ENCODE results near the gene C2CD5.

The C2CD5 gene

DNA sequence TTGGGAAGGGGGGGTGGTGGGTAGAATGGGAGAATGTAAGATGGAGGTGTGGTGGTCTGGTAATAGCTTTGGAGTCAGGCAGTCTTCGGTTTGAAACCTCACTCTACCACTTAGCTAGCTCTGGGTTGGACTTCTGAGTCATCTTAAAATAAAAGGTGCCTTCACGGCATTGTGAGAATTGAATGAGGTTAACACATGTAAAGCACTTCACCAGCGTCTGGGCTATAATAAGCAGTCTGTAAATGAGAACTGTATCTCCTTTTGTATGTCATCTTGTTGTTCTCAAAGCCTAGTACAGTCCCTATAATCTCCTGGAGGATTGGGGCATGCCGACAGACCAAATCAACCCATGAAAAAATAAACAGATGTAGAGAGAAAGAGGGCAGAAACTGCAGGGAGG lies 11.2 kb downstream of the C2CD5 start:
- TF ChIP-seq, protein P1, sequence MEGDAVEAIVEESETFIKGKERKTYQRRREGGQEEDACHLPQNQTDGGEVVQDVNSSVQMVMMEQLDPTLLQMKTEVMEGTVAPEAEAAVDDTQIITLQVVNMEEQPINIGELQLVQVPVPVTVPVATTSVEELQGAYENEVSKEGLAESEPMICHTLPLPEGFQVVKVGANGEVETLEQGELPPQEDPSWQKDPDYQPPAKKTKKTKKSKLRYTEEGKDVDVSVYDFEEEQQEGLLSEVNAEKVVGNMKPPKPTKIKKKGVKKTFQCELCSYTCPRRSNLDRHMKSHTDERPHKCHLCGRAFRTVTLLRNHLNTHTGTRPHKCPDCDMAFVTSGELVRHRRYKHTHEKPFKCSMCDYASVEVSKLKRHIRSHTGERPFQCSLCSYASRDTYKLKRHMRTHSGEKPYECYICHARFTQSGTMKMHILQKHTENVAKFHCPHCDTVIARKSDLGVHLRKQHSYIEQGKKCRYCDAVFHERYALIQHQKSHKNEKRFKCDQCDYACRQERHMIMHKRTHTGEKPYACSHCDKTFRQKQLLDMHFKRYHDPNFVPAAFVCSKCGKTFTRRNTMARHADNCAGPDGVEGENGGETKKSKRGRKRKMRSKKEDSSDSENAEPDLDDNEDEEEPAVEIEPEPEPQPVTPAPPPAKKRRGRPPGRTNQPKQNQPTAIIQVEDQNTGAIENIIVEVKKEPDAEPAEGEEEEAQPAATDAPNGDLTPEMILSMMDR (IDR thresholded peaks at IDR 0.05) = no peak

DNA sequence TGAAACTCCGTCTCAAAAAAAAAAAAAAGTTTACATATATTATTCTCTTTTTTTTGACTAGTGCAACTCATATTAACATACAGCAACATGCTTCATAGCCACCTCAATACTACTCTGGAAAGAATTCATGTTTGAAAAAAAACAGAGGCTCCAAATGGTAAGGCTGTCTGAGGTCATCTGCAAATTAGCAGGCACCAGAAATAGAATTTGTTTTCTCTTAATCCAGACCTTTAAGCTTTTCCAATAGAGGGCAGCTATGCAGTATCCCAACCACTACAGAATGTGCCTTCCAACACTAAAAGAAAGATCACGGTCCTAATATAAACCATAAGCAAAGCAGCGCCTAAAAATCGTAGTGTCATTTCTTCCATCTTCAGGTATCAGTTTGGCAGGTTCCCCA lies 12.0 kb downstream of the C2CD5 start:
- TF ChIP-seq, protein P1 (IDR thresholded peaks at IDR 0.05) = no peak

DNA sequence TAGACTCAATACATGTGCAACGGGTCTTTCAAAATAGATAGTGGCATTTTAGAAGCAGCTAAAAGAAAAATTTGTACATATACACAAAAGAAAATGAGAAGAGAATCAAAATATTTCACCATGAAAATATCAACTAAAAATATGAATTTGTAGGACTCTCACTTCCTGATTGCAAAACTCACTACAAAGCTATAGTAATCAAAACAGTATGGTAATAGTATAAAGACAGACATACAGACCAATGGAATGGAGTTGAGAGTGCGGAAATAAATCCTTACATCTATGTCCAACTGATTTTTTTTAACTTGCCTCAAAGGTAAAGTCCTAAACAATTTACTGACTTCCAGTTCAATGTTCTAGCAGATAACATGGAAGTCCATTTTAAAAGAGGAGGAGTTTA lies 13.1 kb downstream of the C2CD5 start:
- TF ChIP-seq, protein P1 (IDR thresholded peaks at IDR 0.05) = no peak

DNA sequence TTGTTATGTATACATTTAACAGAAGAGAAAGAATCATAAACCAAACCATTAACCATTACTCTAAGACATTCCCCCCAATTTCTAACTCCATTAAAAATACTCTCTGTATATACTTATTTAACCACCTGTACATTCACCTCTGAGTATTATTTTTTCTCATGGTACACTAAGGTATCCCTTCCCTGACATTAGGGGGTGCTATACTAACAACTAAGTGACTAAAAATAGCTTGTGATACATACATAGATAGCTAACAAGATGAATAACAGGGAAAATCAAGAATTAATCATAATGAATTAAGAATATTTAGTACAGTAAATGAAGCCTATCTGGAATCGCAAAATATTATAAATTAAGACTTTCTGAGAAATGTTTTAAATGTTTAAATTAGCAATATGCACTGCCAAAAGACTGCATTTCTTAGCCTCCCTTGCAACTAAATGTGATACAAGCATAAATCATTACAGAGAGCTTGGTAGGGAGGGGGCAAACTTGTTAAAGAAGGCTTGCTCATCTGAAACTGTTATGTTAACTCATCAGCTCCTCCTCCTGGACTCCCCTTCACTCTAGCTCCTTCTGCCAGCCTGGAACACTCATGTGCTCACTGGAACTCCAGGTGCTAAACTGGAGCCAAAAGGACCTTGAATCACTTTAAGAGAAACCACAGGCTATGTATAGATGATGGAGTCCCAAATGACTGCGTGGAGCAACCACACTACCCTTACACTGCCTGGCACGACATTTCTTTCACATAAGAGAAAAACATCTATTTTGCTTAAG lies 14.9 kb downstream of the C2CD5 start:
- TF ChIP-seq, protein P1 (IDR thresholded peaks at IDR 0.05) = peak; percentile 65

DNA sequence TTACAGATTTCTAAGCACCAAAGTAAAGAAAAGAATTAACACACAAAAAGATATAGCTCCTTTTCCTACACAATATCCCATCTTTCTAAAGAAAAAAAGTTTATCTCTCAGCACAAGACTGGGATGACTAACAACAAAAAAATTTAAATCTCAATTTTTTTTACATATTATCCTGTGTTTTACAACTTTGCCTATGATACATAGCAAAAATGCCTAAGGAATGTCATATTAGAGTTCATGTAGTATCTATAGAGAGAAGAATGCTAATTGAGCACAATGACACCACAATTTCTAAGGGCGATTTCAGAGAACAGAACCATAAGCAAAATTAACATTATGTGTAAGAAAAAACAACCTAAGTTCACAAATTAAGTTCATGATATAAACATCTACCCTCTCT lies 16.3 kb downstream of the C2CD5 start:
- TF ChIP-seq, protein P1 (IDR thresholded peaks at IDR 0.05) = no peak

DNA sequence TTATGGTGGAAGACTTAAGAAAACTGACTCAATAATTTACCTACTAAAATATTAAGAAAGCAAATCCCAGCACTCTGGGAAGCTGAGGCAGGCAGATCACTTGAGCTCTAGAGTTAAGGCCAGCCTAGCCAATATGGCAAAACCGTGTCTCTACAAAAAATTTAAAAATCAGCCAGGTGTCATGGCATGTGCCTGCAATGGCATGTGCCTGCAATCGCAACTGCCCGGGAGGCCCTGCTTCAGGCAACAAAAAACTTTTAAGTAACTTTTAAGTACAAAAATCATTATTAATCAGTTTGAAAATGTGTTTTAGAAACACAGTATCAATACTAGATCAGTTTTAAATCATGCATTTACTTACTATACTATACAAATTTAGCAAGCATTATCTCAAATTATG lies 17.5 kb downstream of the C2CD5 start:
- TF ChIP-seq, protein P1 (IDR thresholded peaks at IDR 0.05) = no peak

DNA sequence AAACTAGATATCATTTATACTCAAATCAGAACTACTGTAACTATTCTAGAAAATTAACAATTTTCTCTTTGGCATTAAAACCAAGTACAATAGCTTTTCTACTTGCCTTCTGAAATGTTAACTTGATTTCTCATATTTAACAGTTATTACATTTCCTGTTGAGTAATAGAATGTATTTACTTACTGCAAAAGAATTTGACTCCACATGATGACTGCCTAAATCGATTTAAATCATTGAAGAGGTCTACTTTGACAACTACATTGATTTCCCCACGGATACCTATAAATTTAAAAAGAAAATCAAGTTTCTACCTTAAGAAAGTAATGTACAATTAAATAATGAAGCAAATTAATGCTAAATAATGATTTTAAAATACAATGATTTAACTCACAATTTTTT lies 18.9 kb downstream of the C2CD5 start:
- TF ChIP-seq, protein P1 (IDR thresholded peaks at IDR 0.05) = no peak

DNA sequence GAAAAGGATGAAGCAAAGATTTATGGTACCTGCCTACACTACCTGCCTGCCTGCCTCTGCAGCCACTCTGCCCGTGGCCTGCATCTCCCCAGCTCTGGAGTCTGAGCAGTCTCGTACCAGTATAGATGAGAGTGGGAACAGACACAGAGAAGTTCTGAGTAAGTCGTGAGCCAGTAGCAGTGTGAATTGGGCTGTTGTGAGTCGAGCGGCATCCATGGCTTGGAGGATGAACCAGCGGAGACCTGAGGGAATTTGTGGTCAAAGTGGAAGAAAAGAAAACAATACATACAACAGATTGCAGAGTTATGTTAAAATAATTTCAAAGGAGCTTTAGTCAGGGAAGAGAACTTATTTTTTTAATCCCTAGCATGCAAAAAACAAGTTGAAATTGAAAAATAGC lies 25.3 kb downstream of the C2CD5 start:
- TF ChIP-seq, protein P1 (IDR thresholded peaks at IDR 0.05) = no peak
